Activated CD4-positive, alpha-beta T cell treated with anti-CD3 and anti-CD28 coated beads, Interleukin-2, Interleukin-6, amounts not matched to agents 100 ng/mL and 50 ng/mL, durations not matched to agents 16 hours and 8 hours (primary cell): ENCODE data around the gene SLC26A11.
"Not testable (repeated sequence)": the region's sequence is repeated elsewhere in the genome, so short reads cannot be mapped to it uniquely, and the experiment has no call there.

Experiments
- DNase-seq: peaks from one replicate; pipeline ENCODE4 v3.0.0-alpha.2; 2020

SLC26A11 gene

DNA sequence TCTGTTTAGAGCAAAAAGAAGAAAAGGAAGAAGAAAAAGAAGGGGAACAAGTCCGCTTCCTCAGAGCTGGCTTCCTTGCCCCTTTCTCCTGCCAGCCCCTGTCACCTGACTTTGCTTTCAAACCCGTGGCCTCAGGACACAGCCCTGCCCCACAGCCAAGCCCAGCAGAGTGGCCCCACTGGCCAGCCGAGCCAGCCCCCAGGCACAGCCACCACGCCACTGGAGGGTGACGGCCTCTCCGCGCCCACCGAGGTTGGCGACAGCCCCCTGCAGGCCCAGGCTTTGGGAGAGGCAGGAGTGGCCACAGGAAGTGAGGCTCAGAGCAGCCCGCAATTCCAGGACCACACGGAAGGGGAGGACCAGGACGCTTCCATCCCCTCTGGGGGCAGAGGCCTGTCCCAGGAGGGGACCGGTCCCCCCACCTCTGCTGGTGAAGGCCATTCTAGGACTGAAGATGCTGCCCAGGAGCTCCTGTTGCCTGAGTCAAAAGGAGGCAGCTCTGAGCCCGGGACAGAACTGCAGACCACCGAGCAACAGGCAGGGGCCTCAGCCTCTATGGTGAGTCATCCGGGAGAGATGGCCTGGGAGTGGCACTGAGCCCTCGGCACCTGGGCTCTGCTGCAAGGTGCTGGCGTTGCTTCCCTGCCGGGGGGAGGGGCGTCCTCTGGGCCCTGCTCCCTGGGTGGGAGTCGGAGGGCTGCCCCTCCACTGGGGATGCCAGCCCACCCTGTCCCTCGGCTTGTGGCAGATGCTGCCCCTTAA, 67.8 kb downstream of the SLC26A11 start:
- DNase-seq: no peak

GRCh38 chr17:80289616-80290015, 69.4 kb downstream of the SLC26A11 start:
- DNase-seq: no peak

GRCh38 chr17:80290156-80290555, 69.9 kb downstream of the SLC26A11 start:
- DNase-seq: no peak

DNA sequence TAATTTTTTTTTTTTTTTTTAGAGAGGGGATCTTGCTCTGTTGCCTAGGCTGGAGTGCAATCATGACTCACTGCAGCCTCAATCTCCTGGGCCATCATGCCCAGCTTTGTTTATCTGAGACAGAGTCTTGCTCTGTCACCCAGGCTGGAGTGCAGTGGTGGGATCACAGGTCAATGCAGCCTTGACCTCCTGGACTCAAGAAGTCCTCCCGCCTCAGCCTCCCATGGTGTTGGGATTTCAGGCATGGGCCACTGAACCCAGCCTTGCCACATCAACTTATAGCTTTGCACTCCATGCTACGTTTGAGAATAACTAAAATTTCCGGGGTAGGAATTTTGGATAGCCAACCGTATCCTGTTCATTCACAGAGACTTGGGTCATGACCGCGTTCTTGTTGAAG, 71.0 kb downstream of the SLC26A11 start:
- no peak for DNase-seq

- no peak for DNase-seq
Measured at GRCh38 chr17:80291691-80292487, 71.7 kb downstream of the SLC26A11 start.

DNA sequence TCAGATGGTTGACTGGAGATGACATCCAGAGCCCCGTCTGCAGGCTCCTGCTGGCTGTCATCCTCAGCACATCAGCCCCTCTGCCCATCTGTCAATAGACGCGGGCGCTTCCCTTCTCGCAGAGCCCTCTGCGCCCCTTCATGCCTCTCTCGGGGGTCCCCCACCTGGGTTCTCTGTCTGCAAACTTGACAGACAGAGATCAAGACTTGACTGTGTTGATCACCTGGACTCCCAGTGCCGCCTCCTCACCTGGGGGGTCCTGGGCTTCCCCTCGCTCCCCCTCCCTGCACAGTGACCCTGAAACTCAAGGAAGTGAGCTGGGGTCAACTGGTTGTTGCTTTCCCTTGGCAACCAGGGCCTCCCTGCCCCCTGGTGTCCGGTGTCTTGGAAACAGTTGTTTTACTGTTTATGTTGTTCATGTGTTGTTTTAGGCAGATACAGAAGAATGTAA, 72.3 kb downstream of the SLC26A11 start:
- DNase-seq: no peak

GRCh38 chr17:80294210-80294609, 74.0 kb downstream of the SLC26A11 start:
- DNase-seq: no peak

DNA sequence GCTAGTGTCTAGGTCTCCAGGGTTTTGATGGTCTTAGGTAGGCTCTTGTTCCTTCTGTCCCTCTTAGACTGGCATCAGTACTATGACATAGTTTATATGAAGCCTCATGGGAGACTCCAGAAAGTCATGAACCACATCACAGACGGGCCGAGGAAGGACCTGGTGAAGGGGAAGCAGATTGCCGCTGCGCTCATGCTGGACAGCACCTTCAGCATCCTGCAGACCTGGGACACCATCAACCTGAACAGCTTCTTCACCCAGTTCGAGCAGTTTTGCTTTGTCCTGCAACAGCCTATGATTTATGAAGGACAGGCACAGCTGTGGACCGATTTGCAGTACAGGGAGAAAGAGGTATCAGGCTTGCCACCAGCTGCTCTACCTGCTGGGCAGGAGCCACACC, 74.4 kb downstream of the SLC26A11 start:
- DNase-seq: no peak

- no peak for DNase-seq
Measured at GRCh38 chr17:80295146-80295545, 74.9 kb downstream of the SLC26A11 start.

- DNase-seq: no peak
Measured at GRCh38 chr17:80295559-80295958, 75.3 kb downstream of the SLC26A11 start.

- no peak for DNase-seq
Measured at GRCh38 chr17:80296221-80296620, 76.0 kb downstream of the SLC26A11 start.

DNA sequence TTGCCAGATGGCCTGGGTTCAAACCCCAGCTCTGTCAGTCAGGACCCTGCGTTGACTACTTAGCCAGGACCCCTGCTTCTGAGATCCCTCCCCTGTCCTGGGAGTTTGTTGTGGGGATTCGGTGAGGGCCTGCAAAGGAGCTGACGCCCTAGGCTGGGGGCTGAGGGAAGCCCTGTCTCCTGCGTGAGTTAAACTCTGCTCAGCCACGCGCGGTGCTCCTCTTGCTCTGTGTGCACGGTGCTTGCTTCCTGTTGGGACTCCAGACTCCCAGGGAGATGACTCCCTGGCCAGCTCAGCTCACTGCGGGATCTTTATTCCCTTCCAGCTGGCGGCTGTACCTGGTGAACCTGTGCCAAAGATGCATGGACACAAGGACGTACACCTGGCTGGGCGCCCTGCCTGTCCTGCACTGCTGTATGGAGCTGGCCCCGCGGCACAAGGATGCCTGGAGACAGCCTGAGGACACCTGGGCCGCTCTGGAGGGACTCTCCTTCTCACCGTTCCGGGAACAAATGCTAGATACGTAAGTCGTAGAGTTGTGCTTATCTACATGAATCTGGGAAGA, 77.9 kb downstream of the SLC26A11 start:
- no peak for DNase-seq

- not testable (repeated sequence) for DNase-seq
Measured at GRCh38 chr17:80299350-80300100, 79.3 kb downstream of the SLC26A11 start.

DNA sequence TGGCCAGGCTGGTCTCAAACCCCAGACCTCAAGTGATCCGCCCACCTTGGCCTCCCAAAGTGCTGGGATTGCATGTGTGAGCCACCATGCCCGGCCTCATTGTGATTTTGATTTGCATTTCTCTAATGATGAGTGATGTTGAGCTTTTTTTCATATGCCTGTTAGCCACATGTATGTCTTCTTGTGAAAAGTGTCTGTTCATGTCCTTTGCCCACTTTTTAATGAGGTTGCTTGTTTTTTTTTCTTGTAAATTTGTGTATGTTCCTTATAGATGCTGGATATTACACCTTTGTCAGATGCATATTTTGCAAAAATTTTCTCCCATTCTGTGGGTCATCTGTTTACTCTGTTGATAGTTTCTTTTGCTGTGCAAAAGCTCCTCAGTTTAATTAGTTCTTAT, 80.5 kb downstream of the SLC26A11 start:
- not testable (repeated sequence) for DNase-seq
